ENCODE measurements around the gene AP5S1.

GRCh38 chr20:3777381-3777715 is 43.0 kb upstream of the AP5S1 start:
- TF ChIP-seq EZH2 (IDR thresholded peaks at IDR 0.05; ENCODE audit: borderline replicate concordance, low read depth, low read length, poor library complexity, severe bottlenecking) (no peak), CTCF (conservative IDR thresholded peaks at IDR 0.05; ENCODE audit: low read depth, low read length) (no peak)

All from A673 (cell line).